Breast epithelium (tissue), 4 donors: Measurements from ENCODE around the gene CIPC. TPM values are rescaled to one million over a fixed set of nuclear protein-coding genes. Genes with fewer than 3 reads are reported as not detected.

Source experiments
- DNase-seq, 2 donors: peaks; one replicate each; pipeline ENCODE4 v3.0.0-alpha.2; 2019; ENCODE audit warnings: low spot score in 2 of 2
- H3K27ac ChIP-seq, 2 donors: fragments of 200-600 bp; sonication (generic) in 1 of 2; one replicate each; pipeline ENCODE4 v1.5.1; 2016 to 2019; ENCODE audit warnings: mild to moderate bottlenecking in 1 of 2
- H3K27me3 ChIP-seq, 2 donors: fragments of 200-600 bp; sonication (generic) in 1 of 2; one replicate each; pipeline versions ENCODE4 v1.5.1 to v1.6.0; 2017 to 2019; ENCODE audit warnings: control low read depth in 1 of 2, mild to moderate bottlenecking in 1 of 2
- H3K36me3 ChIP-seq: fragments of 200-600 bp; one replicate; pipeline ENCODE4 v1.5.1; 2019
- H3K4me1 ChIP-seq, 2 donors: fragments of 200-600 bp; sonication (generic); one replicate each; pipeline ENCODE4 v1.5.1; 2016 to 2019; ENCODE audit warnings: control low read depth in 1 of 2
- H3K4me3 ChIP-seq, 3 donors: fragments of 200-600 bp; sonication (generic); 1 replicate in 2 of 3; 2 replicates in 1 of 3; pipeline ENCODE4 v1.5.1; 2016 to 2019; ENCODE audit warnings: mild to moderate bottlenecking in 3 of 3, moderate library complexity in 2 of 3
- H3K9me3 ChIP-seq, 2 donors: fragments of 200-600 bp; sonication (generic) in 1 of 2; one replicate each; pipeline ENCODE4 v1.5.1; 2016 to 2019; ENCODE audit warnings: control low read depth in 1 of 2
- POLR2A ChIP-seq: fragments of 450-650 bp; IDR thresholded peaks from one replicate; pipeline ENCODE4 v1.6.1; 2016; ENCODE audit warnings: antibody characterized with exemption, mild to moderate bottlenecking, moderate library complexity
- POLR2AphosphoS5 ChIP-seq, 3 donors: sonication (generic); formaldehyde crosslinking; IDR thresholded peaks; one replicate each; pipeline ENCODE4 v1.6.1; 2017; ENCODE audit warnings: antibody characterized with exemption in 3 of 3
- intact Hi-C: fragments of 100-400 bp; cut with DNase I; formaldehyde crosslinking; loops from one replicate; pipeline ENCODE4 v1.15.1; 2023; ENCODE audit warnings: low total_unique reads
- total RNA-seq, 3 donors: library from RNA; depleted of rRNA; stranded (reverse); fragments of >200 nt; gene quantifications; one replicate each; pipeline ENCODE4 v1.1.0, GENCODE V29; 2016
- TF ChIP-seq, protein P1 (sequence below), 3 donors: fragments of 450-650 bp; IDR thresholded peaks; one replicate each; pipeline ENCODE4 v1.5.1; 2016 to 2017; ENCODE audit warnings: antibody characterized with exemption in 3 of 3, mild to moderate bottlenecking in 3 of 3, moderate library complexity in 3 of 3

CIPC gene
- total RNA-seq, 3 donors from 2014 or later: 40.6 to 64.8 (median 50.7) TPM

- H3K4me1 ChIP-seq: peaks cover 4 to 7% of the 10 kb centered on the region in 2 donors
- no peaks in the 10 kb centered on the region for H3K27me3 ChIP-seq
- no peak overlapping the region for H3K27ac ChIP-seq
- no peaks in the 10 kb centered on the region for H3K9me3 ChIP-seq
- no peaks in the 10 kb centered on the region for H3K36me3 ChIP-seq
- intact Hi-C loops: loop anchor here (10.0 kb wide), 1 partner anchor 141 kb away; no protein-coding TSS in a partner anchor
- no peak for DNase-seq
- H3K4me3 ChIP-seq: no peak overlapping the region
- TF ChIP-seq POLR2AphosphoS5 (IDR thresholded peaks at IDR 0.05): no peak
- TF ChIP-seq, protein P1, sequence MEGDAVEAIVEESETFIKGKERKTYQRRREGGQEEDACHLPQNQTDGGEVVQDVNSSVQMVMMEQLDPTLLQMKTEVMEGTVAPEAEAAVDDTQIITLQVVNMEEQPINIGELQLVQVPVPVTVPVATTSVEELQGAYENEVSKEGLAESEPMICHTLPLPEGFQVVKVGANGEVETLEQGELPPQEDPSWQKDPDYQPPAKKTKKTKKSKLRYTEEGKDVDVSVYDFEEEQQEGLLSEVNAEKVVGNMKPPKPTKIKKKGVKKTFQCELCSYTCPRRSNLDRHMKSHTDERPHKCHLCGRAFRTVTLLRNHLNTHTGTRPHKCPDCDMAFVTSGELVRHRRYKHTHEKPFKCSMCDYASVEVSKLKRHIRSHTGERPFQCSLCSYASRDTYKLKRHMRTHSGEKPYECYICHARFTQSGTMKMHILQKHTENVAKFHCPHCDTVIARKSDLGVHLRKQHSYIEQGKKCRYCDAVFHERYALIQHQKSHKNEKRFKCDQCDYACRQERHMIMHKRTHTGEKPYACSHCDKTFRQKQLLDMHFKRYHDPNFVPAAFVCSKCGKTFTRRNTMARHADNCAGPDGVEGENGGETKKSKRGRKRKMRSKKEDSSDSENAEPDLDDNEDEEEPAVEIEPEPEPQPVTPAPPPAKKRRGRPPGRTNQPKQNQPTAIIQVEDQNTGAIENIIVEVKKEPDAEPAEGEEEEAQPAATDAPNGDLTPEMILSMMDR (IDR thresholded peaks at IDR 0.05): no peak
- TF ChIP-seq POLR2A: no peak
These were observed 42.1 kb upstream of the CIPC start for GRCh38 chr14:77055981-77056380.

DNA sequence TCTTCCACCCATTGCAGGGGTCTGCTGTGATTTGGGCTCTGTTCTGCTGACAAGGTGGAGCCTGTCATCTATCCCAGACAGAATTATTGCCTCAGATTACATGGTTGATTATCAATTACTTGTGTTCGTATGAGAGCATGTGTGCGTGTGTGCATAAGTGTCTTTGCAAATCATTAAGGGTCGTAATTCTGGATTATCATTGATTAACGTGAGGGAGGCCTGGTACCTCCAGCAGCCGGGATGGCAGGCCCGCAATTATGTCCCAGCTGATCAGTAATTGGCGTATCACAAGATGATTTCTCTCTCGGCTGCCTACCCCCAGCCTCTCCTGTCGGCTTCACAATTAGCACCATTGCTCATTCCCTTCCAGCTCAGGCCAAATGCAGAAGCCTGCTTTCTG is 39.9 kb upstream of the CIPC start:
- H3K4me1 ChIP-seq: no peaks in the 10 kb centered on the region
- H3K4me3 ChIP-seq: no peak overlapping the region
- no peaks in the 10 kb centered on the region for H3K9me3 ChIP-seq
- intact Hi-C loops: loop anchor here (10.0 kb wide), 1 partner anchor 143 kb away; no protein-coding TSS in a partner anchor
- H3K27me3 ChIP-seq: no peaks in the 10 kb centered on the region
- DNase-seq: no peak
- TF ChIP-seq, protein P1 (IDR thresholded peaks at IDR 0.05): no peak
- TF ChIP-seq POLR2AphosphoS5 (IDR thresholded peaks at IDR 0.05) (no peak), POLR2A (no peak)
- H3K27ac ChIP-seq: no peak overlapping the region
- no peaks in the 10 kb centered on the region for H3K36me3 ChIP-seq

DNA sequence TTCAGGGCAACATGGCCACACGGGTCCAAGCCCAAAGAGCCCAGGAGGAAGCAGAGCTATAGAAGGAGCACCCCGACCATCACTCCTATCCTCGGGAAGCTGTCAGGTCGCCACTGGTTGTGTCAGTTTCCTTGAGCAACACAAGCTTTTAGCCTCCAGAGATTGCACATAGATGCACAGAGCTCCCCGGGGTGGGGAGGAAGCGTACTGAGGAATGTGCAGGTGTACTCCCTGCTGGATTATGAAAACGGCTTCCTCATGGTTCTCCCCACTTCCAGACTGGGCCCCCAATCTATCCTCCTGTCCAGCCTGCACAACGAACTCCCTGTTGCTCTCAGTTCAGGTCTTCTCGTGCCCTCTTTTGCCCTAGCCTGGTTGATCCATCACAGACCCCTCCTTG is 39.3 kb upstream of the CIPC start:
- Histone ChIP-seq H3K4me3 (no peak overlapping the region), H3K9me3 (no peaks in the 10 kb centered on the region), H3K4me1 (no peaks in the 10 kb centered on the region), H3K27ac (peak overlapping the region; percentile 7 to 20), H3K27me3 (no peaks in the 10 kb centered on the region), H3K36me3 (no peaks in the 10 kb centered on the region)
- intact Hi-C loops: loop anchor here (10.0 kb wide), 1 partner anchor 144 kb away; no protein-coding TSS in a partner anchor
- DNase-seq: no peak
- TF ChIP-seq POLR2AphosphoS5 (IDR thresholded peaks at IDR 0.05) (no peak), POLR2A (no peak)
- TF ChIP-seq, protein P1 (IDR thresholded peaks at IDR 0.05): no peak

- intact Hi-C loops: loop anchor here (10.0 kb wide), 1 partner anchor 145 kb away; no protein-coding TSS in a partner anchor
- peak overlapping the region; percentile 7 to 20 for H3K27ac ChIP-seq
- peak in 1 of 2 donors; percentile 74 for DNase-seq
- no peaks in the 10 kb centered on the region for H3K4me1 ChIP-seq
- H3K4me3 ChIP-seq: no peak overlapping the region
- H3K36me3 ChIP-seq: no peaks in the 10 kb centered on the region
- no peaks in the 10 kb centered on the region for H3K9me3 ChIP-seq
- TF ChIP-seq POLR2A (no peak), POLR2AphosphoS5 (IDR thresholded peaks at IDR 0.05) (peak in 2 of 3 donors; percentile 35 to 39)
- TF ChIP-seq, protein P1 (IDR thresholded peaks at IDR 0.05): peak in 2 of 3 donors; percentile 11 to 59
- H3K27me3 ChIP-seq: no peaks in the 10 kb centered on the region
These were observed 38.7 kb upstream of the CIPC start for GRCh38 chr14:77059276-77059915.

GRCh38 chr14:77061630-77062257 is 36.3 kb upstream of the CIPC start:
- TF ChIP-seq POLR2AphosphoS5 (IDR thresholded peaks at IDR 0.05): no peak
- TF ChIP-seq, protein P1 (IDR thresholded peaks at IDR 0.05): no peak
- TF ChIP-seq POLR2A: no peak
- Histone ChIP-seq H3K27ac (no peak overlapping the region), H3K4me3 (no peak overlapping the region), H3K4me1 (no peaks in the 10 kb centered on the region), H3K36me3 (no peaks in the 10 kb centered on the region), H3K9me3 (no peaks in the 10 kb centered on the region), H3K27me3 (no peaks in the 10 kb centered on the region)
- DNase-seq: no peak
- intact Hi-C loops: loop anchor here (10.0 kb wide), 1 partner anchor 187 kb away; no protein-coding TSS in a partner anchor
